Ecto neural progenitor cell (in vitro differentiated cells): ENCODE data around the gene JAK3.

ENCODE experiments used
- DNase-seq: peaks from one replicate; pipeline ENCODE4 v3.0.0-alpha.2; 2018; ENCODE audit warnings: low spot score

Gene JAK3

DNA sequence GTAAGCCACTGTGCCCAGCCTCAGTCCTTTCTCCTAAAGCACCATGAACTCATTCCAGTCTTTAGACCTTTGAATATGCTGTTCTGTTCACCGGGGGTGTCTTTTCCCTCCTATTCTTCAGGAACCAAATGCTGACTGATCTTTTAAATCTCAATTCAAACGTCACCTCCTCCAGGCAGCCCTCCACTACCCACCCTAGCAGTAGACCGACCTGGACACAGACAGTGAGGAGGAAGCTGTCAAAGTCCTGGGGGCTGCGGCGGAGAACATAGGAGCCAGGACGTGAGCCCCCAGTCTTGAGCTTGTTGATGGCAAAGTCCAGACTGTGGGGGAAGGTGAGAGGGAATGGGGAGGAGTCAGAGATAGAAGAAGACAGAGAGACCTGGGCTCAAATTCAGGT lies 7.8 kb downstream of the JAK3 start:
- no peak for DNase-seq

DNA sequence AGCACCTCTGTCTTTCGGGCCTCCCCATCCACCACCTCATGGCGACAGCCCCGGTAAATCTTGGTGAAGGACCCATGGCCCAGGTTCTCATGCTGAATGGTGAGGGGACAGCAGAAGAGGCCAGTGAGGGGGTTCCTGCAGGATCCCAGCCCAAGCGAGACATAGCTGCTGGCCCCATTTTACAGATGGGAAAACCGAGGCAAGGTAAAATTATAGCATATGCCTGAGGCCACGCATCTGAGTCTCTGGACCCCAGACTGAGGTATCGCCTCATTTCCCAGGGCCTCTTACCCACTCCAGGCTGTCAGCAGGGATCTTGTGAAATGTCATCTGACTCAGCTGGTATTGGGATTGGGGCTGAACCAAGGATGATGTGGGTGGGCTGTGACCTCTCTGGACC lies 9.8 kb downstream of the JAK3 start:
- no peak for DNase-seq

DNA sequence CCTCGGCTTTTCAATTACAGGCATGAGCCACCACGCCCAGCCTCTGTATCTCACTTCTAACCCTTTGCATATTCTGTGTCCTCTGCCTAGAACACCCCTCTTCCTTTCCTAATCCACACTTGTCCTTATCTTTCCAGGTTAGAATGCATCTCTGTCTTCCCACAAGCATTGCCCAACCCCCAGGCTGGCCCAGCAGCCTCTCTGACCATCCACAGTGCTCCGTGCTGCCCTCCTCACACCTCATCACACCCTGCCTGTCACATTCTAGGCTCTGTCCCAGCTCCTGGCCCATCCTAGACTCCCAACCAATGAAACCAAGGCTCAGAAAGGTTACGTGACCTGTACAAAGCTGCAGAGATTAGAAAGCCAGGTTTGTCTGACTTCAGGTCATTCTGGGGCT lies 11.3 kb downstream of the JAK3 start:
- DNase-seq, result no peak

DNA sequence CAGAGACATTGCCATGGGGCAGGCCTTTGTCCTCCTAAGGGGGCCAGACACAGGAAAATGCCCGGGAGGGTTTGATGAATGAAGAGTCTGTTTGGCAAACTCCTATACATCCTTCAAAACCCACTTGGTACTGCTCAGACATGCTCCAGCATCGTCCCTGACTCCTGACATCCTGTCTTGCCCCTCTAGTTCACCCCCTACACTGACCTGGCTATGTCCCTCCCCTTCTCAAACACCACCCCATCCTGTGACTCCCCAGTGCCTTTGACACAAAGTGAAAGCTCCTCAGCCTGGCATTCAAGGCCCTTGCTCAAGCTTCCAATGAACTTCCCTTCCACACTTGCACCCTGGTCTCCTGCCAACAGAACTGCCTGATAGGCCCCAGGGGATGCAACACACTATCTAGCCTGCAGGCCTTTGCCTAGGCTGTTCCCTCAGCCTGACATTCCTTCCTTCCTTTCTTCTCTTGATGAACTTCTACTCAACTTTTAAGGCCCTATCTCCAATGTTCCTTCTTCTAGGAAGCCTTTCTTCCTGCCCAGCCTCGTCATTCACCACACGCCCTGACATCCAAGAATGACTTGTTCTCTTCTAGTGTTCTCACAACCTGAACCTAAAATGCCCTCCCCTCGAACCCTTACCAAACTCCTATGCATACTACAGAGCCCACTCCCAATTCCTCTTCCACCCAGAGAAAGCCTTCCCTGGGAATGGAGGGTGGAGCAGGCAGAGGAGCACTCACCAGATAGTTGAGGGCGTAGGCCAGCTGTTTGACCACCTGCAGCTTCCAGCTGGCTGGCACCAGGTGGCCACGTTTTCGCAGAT lies 12.4 kb downstream of the JAK3 start:
- no peak for DNase-seq

DNA sequence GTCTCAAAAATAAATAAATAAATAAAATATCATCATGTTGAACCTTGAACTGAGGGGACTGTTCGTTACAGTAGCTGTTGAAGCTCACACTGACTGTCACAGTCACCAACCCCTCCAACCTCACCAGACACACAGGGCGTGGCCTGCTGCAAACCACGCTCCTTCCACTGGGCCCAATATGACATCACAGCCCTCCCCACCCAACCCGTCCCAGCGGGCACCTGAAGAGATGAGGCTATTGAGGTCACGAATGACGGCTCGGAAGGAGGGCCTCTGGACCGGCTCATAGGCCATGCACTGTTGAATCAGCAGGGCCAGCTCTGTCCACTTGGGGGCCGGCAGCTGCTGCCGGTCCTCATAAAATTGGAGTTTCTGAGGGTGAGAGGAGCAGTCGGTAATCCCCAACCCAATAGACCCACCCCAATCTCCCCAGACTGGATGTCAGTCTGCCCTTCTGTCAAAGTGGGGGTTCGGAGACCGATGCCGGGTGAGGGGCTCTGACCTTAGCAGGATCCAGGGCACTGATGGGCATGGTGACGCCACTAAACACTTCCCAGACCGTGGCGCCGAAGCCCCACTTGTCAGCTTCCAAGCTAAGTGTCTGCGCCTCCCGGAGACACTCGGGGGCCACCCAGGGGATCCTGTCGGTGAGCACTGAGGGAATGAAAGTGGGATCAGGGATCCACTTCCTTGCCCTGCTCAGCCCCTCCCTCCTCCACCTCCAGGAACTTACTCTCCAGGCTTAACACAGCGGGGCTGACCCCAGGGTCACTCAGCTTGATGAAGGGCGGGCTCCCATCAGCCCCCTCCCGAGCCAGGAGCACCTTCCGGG lies 13.2 kb downstream of the JAK3 start:
- peak; percentile 68 for DNase-seq

DNA sequence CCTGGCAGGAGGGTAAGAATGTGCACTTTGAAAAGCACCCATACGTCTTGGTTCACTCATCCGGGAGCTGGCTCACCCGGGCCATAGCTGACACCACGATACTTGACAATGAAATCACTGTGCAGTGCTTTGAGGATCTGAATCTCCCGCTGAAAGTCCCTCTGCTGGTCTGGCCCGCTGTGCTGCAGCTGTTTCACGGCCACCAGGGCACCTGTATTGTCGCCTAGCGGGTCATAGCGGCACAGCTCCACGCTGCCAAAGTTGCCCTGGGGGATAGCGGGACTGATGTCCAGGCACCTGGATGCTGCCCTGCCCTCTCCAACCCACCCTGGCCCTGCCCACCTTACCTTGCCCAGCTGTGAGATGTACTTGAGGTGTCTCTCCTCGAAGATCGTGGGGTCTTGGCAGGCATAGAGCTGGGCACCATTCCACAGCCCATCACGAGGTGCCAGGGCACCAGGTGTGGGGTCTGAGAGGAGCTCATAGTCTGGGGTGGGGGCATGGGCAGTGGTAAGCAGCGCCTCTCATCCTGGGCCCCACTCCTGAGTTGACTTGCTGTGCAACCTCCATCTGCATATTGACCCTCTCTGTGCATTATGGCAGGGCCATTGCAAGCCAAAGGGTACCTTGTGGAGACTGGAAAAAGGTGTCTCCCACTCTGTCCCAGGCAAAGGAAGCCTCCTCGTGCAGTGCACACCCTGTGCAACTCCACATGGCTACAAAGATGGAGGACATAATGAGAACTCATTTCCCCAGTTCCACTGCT lies 15.2 kb downstream of the JAK3 start:
- no peak for DNase-seq

DNA sequence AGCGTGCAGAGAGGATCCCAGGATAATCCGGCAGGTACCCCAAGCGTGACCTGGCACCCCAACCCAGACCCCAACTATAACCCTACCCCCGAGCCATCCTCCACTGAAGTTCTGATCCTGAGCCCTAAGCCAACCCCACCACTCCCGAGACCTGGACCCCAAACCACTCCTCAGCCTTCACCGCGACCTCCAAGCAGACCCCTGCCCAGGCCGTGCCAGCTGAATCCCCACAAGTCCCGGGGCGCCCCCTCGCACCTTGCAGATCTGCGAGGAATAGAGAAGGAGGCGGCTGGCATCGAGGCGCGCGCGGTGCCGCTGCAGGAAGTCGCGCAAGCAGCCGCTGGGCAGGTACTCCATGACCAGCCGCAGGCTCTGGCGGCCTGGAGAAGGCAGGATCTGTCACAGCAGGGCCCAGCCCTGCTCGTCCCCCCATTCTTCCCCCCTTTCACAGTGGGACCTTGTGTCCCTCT lies 16.3 kb downstream of the JAK3 start:
- no peak for DNase-seq

DNA sequence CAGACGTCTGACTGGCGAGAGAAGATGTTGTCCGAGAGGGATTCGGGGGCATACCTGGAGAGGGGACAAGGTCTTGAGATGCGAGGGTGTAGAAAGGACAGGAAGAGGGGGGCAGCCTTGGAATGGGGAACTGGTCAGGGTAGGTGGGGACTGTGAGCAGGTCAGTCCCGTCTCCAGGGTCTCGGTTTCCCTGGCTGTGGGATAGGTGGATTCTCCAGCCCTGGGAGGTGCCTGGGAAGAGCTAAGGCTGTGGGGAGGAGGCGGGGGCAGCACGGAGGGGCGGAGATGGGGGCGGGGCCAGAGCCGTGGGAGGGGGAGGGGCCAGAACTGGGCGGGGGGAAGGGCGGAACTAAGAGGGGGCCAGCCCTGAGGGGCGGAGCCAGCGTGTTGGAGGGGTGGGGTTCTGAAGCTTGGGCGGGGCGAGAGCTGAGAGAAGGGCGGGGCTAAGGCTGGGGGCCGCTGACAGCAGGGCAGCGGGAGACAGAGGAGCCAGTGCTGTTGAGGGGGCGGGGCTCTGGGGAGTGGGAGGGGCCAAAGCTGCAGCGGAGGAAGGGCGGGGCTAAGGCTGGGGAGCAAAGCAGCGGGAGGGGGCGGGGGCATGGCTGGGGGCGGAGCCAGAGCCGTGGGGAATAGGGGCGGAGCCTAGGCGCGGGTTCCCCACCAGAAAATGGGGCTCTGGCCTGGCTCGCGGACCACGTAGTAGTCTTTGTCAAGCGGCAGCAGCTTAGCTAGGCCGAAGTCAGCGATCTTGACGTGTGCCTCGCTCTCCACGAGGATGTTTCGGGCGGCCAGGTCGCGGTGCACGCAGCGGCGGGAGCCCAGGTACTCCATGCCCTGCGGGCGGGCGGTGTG lies 17.0 kb downstream of the JAK3 start:
- peak; percentile 98 for DNase-seq

DNA sequence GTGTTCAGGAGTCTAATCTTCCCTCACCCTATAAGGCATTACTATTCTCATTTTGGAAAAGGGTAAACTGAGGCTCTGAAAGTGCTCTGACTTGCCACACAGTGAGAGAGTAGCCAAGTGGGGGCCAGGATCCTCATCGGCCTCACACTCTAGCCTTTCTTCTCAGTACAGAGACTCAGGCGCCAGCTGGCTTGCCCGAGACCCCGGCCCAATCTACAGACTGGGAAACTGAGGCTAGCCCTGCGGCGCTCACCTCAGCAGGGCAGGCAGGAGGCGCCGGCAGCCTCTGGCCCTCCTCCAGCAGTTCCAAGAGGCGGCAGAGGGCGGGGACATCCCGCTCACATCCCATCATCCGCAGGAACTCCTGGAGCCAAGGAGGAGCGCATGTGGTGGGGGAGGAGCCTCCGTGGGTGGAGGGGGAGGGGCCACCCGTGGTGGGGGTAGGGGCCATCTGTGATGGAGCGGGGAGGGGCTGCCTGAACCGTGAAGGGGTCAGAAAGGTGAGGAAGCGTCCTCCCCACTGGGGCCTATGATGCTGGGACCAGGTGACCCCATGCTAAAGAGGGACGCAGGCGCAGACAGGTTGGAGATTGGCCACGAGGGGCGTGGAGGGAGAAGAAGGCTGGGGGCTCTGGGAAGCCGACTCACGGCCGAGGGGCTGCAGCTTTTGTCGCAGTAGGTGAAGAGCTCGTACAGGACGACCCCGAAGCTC lies 17.8 kb downstream of the JAK3 start:
- peak; percentile 86 for DNase-seq

DNA sequence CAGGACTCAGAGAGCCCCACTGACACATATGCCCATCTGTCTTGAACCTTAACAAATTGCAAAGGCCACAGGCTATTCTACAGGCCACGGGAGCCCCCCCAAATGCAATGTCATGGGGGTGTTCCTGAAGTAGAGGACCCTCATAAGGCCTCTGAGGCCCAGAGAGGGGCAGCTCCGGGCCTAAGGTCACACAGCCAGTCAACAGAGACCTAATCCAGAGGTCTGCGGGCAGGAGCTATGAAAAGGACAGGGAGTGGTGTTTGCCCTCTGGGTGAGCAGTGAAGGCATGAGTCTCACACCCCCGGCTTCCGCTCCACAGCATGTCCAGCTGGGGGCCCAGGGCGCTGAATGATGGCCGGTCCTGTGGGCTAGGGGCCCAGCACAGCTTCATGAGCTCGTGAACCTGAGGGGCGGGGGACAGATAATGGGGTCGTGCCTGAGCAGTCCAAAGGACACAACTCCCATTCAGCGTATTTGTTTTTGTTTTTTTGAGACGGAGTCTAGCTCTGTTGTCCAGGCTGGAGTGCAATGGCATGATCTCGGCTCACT lies 21.2 kb downstream of the JAK3 start:
- DNase-seq, result no peak

DNA sequence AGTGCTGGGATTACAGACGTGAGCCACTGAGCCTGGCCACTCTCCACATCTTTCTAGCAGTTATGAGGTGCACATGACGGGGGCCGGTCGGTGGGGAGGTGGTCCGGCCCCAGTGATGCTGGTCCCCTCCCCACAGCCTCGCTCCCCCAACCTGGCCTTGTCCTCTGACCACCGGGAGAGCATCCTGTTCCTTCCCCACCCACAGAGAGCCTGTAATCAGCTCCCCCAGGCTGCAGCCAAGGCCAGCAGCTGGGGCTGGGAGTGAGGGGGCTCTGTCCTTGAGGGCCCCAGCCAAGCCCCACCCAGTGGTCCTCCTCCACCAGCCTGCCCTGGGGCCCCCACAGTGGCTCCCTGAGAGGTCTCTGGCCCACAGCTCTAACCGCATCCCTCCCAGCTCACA lies 23.4 kb downstream of the JAK3 start:
- no peak for DNase-seq

DNA sequence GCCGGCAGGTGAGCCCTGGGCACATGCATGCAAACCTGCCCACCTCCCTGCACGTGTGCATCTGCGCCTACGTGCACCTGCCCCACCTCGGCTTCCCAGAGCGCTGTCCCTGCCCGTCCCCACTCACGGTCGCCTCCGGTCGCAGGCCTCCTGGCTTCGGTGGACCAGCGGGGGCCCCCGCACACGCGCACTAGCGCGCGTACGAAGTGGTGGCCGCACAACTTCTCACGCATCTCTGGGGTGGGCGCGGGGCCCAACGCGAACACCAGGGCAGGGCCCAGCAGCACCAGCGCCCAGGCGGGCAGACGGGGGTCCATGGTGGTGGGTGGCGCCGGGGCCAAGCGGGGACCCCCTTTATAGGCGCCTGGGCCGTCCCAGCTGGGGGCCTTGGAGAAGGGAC lies 26.6 kb downstream of the JAK3 start, which contains the start of gene INSL3:
Gene INSL3, minus strand, starts transcription at position 330 of the 400 bp plus-strand sequence. Its CDS starts 13 bp downstream, at position 317.
- DNase-seq, result no peak

DNA sequence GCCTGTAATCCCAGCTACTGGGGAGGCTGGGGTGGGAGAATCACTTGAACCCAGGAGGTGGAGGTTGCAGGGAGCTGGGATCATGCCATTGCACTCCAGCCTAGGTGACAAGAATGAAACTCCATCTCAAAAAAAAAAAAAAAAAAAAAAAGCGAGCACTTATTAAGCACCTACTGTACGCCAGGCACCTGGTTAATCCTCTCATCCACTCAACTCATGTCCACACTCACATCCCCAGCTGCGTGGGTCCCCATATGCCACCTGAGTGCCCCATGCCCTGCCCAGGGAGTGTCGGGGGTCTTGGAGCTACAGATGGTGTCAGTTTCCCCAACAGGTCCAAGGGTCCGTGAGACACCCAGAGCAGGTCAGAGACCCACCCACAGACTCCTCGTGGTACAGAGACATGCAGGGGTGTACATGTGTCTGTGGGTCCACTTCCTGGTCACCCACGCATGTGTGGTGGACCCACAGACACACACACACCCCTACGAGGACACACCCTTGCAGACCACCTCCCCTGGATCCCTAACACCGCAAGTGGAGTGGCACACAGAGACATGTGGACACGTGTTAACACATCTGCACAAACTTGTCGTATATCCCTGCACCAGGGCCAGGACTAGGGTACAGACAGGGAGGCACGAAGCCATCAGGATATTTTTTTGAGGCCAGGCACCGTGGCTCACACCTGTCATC lies 30.0 kb downstream of the JAK3 start:
- DNase-seq, result no peak

DNA sequence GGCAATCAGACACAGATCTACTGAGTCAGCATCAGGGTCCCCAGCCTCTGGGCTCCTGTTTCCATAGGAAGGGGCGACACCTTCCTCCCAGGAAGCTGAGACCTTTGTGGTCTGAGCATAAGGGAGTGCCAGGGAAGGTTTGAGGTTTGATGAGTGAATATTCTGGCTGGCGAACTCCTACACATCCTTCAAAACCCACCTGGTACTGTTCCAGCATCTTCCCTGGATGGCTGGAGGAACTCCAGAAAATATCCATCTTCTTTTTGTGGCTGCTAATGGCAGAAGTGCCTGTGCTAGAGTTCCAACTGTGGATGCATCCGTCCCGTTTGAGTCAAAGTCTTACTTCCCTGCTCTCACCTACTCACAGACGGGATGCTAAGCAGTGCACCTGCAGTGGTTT lies 35.7 kb downstream of the JAK3 start:
- DNase-seq, result no peak

DNA sequence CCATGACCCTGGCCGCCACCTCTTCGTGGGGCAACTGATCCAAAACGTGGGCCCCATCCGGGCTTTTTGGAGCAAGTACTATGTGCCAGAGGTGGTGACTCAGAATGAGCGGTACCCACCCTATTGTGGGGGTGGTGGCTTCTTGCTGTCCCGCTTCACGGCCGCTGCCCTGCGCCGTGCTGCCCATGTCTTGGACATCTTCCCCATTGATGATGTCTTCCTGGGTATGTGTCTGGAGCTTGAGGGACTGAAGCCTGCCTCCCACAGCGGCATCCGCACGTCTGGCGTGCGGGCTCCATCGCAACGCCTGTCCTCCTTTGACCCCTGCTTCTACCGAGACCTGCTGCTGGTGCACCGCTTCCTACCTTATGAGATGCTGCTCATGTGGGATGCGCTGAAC lies 36.1 kb downstream of the JAK3 start:
- no peak for DNase-seq

DNA sequence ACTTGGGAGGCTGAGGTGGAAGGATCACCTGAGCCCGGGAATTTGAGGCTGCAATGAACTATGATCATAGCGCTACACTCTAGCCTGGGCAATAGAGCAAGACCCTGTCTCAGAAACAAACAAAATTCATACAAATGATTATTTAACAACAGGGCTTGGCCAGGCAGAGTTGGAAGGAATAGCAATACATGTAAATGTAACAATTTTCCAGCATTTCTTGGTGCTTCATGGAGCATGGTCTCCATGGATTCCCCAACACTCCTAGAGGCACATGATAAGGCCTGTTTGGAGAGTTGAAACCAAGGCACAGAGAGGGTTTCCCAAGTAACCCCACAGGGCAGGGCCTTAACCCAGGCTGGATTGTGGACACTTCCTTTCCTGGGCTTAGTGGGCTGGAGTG lies 36.7 kb downstream of the JAK3 start:
- no peak for DNase-seq

DNA sequence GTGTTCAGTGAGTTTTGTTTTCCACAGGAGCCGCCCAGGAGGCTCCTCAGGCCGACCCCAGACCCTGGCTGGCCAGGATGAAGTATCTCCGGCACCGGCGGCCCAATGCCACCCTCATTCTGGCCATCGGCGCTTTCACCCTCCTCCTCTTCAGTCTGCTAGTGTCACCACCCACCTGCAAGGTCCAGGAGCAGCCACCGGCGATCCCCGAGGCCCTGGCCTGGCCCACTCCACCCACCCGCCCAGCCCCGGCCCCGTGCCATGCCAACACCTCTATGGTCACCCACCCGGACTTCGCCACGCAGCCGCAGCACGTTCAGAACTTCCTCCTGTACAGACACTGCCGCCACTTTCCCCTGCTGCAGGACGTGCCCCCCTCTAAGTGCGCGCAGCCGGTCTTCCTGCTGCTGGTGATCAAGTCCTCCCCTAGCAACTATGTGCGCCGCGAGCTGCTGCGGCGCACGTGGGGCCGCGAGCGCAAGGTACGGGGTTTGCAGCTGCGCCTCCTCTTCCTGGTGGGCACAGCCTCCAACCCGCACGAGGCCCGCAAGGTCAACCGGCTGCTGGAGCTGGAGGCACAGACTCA lies 40.0 kb downstream of the JAK3 start:
- DNase-seq, result no peak

DNA sequence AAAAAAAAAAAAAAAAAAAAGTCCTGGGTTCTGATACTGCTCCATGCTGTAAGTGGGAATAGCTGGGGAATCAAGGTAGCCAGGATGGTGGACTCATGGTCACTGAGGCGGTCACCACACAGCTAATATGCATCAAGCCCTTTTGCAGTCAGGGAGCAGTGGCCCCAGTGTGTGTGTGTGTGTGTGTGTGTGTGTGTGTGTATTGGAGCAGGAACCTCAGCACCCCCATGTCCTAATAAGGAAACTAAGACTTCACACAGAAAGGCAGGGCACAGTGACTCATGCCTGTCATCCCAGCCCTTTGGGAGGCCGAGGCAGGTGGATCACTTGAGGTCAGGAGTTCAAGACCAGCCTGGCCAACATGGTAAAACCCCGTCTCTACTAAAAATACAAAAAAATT lies 40.8 kb downstream of the JAK3 start:
- no peak for DNase-seq

DNA sequence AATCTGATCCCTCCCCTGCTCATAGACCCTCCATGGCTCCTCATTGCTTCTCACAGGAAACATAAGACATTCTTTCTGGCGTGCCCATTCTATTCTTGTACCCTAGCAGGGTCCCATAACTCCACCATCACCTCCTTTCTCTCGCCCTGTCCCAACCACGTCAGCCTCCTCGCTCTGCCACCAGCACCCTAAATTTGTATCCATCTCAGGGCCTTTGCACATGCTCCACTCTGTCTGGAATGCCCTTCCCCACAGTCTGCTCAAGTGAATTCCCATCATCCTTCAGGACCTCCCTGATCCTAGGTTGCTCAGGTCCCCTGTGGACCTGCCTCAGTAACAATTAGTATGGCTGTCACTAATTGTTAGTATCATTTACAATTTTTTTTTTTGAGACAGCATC lies 42.4 kb downstream of the JAK3 start:
- no peak for DNase-seq
